ENCODE measurements around the gene CACNA1I.

DNA sequence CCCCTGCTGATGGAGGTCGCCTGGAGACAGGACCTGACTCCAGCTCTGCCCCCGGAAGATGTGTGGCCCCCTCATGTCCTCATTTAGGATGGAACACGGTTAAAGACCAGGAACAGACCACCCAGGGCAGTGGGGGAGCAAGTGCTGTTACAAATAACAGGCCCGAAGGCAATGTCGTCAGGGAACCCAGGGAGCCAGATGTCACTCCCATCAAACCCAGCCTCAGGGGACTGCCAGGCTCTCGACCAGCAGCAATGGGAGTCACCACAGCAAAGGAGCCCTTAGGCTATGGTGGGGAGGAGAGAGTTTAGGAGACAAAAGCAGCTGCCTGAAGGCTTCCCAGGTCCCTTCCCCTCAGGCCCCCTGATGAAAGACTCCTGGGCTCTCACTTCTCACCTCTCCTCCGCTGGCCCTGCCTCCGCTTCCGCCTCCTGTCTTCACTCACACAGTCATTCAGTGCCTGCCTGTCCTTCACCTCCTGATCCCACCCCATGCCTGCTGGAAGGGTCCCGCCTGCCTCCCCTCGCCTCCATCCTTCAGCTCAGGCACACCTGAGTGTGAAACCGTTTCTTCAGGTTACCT is 42.4 kb upstream of the CACNA1I start:
- TF ChIP-seq, protein P1, sequence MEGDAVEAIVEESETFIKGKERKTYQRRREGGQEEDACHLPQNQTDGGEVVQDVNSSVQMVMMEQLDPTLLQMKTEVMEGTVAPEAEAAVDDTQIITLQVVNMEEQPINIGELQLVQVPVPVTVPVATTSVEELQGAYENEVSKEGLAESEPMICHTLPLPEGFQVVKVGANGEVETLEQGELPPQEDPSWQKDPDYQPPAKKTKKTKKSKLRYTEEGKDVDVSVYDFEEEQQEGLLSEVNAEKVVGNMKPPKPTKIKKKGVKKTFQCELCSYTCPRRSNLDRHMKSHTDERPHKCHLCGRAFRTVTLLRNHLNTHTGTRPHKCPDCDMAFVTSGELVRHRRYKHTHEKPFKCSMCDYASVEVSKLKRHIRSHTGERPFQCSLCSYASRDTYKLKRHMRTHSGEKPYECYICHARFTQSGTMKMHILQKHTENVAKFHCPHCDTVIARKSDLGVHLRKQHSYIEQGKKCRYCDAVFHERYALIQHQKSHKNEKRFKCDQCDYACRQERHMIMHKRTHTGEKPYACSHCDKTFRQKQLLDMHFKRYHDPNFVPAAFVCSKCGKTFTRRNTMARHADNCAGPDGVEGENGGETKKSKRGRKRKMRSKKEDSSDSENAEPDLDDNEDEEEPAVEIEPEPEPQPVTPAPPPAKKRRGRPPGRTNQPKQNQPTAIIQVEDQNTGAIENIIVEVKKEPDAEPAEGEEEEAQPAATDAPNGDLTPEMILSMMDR (IDR thresholded peaks at IDR 0.05) = no peak
- TF ChIP-seq POLR2A (IDR thresholded peaks at IDR 0.05) = no peak
